NB4 (cell line): ENCODE results near the gene GCSH.

Source experiments
- CTCF ChIP-seq: IDR thresholded peaks from one replicate; pipeline ENCODE4 v1.5.1; 2012; ENCODE audit warnings: low read depth, low read length
- MAX ChIP-seq: IDR thresholded peaks from 2 replicates; pipeline ENCODE4 v1.6.1; 2011; ENCODE audit warnings: low read depth, low read length
- MYC ChIP-seq: IDR thresholded peaks from 2 replicates; pipeline ENCODE4 v1.6.1; 2011; ENCODE audit warnings: low read depth, low read length
- POLR2A ChIP-seq: IDR thresholded peaks from 2 replicates; pipeline ENCODE4 v1.6.1; 2011; ENCODE audit warnings: mild to moderate bottlenecking; ENCODE audit not compliant: insufficient read length; ENCODE audit errors: extremely low read depth

GRCh38 chr16:81060576-81061306 is 35.5 kb downstream of the GCSH start:
- TF ChIP-seq CTCF = no peak
- TF ChIP-seq MAX = no peak
- TF ChIP-seq POLR2A = no peak
- no peak for TF ChIP-seq MYC
